NCI-H2107 (cell line): ENCODE results near the gene LRRC8A.

Experiments used
- DNase-seq: peaks from one replicate; lab custom pipeline; 2025; lab: John Stamatoyannopoulos, UW

LRRC8A gene

DNA sequence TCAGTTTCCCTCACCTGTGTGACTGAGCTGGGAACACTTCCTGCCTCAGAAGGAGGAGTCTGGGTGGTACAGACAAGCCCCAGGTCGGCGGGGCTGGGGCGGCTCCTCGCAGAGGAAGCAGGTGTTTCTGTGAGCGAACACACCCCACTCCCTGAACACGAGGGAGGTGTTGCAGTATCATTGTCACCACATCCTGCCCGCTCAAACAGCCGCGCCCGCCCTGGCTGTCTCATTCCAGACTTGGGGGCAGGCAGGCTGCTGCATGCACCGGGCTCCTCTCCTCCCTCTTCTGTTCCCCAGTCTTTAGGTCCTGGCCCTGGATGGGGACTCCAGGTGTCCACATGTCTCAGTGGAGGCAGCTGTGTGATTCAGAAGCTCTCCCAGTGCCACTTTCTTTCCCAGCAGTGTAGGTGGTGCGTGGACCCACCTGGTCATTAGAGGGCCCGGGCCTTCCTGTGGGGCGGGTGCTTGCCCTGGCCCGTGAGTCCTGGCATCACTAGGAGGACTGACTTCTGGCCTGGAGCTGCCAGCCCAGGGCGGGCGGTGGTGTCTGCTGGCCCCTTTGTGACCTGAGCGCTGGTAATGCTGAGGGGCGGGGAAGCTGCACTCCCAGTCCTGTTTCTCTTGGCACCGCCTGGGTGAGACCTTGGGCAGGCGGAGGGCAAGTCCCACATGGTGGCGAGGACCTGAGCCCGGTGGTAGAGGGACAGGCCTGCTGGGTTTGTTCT, 20.6 kb downstream of the LRRC8A start:
- DNase-seq: no peak

- no peak for DNase-seq
Observed at GRCh38 chr9:128903079-128903461, 21.1 kb downstream of the LRRC8A start.

DNA sequence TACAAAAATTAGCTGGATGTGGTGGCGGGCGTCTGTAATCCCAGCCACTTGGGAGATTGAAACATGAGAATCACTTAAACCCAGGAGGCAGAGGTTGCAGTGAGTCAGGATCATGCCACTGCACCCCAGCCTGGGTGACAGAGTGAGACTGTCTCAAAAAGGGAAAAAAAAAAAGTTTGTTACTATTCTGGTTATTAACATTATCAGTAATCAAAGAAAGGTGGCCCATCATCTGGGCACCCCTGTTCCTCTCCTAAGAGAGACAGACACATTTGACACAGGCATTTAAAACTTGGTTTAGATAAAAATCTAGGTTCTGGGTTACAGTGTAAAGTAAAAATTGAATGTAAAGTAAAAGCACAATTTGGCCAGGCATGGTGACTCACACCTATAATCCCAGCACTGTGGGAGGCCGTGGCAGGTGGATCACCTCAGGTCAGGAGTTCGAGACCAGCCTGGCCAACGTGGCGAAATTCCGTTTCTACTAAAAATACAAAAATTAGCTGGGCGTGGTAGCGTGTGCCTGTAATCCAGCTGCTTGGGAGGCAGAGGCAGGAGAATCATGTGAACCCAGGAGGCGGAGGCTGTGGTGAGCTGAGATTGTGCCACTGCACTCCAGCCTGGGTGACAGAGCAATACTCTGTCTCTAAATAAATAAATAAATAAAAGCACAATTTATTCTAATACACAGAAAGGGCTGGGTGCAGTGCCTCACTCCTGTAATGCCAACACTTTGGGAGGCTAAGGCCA, 22.1 kb downstream of the LRRC8A start:
- DNase-seq: no peak

DNA sequence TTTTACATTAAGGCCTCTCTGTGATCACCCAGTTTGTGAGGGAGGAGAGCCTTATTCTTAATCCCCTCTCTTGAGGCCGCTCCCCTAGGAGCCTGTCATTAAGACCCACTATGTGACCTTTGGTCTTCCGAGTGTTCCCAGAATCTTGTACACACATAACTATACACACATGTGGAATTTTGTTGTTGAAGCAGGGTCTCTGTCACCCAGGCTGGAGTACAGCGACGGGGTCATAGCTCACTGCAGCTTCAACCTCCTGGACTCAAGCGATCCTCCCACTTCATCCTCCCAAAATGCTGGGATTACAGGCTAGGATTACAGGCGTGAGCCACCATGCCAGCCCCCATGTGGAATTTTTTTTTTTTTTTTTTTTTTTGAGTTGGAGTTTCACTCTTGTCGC, 24.0 kb downstream of the LRRC8A start:
- no peak for DNase-seq

- DNase-seq: no peak
Observed at GRCh38 chr9:128906741-128907140, 24.8 kb downstream of the LRRC8A start.

- DNase-seq: no peak
Observed at GRCh38 chr9:128908372-128908771, 26.4 kb downstream of the LRRC8A start.

GRCh38 chr9:128909859-128910258, 27.9 kb downstream of the LRRC8A start:
- DNase-seq: no peak

DNA sequence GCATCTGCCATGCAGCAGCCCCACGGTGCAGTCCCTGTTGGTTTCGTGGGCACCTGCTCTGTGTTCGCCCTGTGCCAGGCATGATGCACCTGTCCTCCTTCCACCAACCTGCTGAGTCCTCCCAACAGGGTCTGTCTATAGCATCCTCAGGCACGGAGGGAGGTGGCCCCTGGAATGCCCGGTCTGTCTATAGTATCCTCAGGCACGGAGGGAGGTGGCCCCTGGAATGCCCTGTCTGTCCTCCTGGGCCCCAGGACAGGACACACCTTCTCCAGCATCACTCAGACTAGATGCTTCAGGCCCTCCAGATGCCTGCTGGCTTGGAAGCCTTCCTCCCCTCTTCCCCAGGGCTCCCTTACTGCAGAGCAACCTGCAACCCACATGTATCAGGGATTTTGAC, 29.0 kb downstream of the LRRC8A start:
- no peak for DNase-seq

DNA sequence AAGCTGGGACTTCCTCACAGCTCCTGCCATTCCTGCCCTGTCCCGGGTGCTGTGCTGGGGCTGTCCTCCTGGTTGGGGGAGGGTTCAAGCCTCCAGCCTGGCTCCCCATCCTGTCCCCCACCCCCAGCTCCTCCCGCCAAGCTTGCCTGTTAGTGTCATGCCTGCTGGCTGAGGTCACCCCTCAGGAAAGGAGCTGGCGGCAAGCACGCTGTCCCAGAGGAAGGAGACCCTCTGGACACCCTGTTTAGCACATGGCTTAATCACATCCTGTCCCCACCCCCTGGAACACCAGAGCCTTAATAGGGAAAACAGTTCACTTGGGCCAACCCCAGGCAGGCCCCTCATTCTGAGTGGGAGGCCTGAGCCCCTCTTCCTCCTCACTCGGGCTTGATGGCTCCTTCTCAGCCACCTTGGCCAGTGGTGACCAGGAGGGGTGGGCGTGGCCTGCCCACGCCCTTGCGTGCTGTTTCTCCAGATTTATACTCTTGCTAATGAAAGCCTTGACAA, 29.6 kb downstream of the LRRC8A start:
- DNase-seq: no peak

GRCh38 chr9:128912270-128912853, 30.4 kb downstream of the LRRC8A start:
- DNase-seq: no peak

- no peak for DNase-seq
Observed at GRCh38 chr9:128913048-128913900, 31.3 kb downstream of the LRRC8A start.

DNA sequence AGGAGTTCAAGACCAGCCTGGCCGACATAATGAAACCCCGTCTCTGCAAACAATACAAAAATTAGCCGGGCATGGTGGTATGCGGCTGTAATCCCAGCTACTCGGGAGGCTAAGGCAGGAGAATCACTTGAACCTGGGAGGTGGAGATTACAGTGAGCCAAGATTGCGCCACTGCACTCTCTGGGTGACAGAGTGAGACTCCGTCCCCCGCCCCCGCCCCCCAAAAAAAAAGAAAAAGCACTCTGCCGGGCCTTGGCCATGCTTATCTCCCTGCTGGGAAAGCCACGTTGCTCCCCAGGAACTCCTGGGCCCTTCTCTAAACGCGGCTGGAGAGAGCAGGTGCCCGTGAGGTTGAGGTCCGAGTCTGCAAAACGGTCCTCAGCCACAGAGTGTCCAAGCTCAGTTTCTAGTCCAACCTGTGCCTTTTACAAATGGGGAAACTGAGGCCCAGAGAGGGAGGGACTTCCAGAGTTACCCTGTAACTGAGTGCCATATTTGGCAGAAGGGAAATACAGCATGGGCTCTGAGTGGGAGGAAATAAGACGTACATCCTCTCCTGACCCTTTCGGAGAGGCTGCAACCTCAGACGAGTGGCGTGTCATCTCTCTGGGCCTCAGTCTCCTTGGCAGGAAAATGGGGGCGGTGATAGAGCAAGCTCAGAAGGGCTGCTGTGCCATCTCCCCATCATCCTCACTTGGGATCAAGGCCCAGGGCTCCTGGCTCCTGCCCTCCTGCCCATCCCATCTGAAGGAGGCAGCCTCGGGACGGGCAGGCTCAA, 32.3 kb downstream of the LRRC8A start:
- DNase-seq: no peak

DNA sequence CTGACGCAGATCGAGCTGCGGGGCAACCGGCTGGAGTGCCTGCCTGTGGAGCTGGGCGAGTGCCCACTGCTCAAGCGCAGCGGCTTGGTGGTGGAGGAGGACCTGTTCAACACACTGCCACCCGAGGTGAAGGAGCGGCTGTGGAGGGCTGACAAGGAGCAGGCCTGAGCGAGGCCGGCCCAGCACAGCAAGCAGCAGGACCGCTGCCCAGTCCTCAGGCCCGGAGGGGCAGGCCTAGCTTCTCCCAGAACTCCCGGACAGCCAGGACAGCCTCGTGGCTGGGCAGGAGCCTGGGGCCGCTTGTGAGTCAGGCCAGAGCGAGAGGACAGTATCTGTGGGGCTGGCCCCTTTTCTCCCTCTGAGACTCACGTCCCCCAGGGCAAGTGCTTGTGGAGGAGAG, 34.3 kb downstream of the LRRC8A start:
- no peak for DNase-seq

DNA sequence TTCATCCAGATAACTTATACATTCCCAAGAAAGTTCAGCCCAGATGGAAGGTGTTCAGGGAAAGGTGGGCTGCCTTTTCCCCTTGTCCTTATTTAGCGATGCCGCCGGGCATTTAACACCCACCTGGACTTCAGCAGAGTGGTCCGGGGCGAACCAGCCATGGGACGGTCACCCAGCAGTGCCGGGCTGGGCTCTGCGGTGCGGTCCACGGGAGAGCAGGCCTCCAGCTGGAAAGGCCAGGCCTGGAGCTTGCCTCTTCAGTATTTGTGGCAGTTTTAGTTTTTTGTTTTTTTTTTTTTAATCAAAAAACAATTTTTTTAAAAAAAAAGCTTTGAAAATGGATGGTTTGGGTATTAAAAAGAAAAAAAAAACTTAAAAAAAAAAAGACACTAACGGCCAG, 34.8 kb downstream of the LRRC8A start:
- DNase-seq: no peak

DNA sequence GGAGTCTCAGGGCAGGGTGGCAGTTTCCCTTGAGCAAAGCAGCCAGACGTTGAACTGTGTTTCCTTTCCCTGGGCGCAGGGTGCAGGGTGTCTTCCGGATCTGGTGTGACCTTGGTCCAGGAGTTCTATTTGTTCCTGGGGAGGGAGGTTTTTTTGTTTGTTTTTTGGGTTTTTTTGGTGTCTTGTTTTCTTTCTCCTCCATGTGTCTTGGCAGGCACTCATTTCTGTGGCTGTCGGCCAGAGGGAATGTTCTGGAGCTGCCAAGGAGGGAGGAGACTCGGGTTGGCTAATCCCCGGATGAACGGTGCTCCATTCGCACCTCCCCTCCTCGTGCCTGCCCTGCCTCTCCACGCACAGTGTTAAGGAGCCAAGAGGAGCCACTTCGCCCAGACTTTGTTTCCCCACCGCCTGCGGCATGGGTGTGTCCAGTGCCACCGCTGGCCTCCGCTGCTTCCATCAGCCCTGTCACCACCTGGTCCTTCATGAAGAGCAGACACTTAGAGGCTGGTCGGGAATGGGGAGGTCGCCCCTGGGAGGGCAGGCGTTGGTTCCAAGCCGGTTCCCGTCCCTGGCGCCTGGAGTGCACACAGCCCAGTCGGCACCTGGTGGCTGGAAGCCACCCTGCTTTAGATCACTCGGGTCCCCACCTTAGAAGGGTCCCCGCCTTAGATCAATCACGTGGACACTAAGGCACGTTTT, 35.4 kb downstream of the LRRC8A start:
- DNase-seq: no peak

DNA sequence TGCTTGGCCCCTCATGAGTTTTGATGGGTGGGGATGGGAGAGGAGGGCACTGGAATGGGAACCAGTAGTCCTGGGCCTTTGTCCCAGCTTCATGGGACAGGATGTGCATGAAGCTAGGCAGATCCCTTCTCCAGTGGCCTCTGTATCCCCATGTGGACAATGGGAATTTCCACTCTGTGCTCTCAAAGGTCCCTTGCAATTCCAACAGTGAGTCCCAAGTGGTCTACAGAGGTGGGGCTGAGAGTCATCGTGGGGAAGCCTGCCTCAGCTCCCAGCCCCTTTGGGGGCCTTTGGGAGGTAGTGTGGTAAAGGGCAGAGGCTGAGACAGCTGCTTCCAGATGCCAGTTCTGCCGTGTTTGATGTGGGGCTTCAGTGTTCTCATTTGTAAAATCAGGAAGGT, 37.0 kb downstream of the LRRC8A start:
- no peak for DNase-seq

DNA sequence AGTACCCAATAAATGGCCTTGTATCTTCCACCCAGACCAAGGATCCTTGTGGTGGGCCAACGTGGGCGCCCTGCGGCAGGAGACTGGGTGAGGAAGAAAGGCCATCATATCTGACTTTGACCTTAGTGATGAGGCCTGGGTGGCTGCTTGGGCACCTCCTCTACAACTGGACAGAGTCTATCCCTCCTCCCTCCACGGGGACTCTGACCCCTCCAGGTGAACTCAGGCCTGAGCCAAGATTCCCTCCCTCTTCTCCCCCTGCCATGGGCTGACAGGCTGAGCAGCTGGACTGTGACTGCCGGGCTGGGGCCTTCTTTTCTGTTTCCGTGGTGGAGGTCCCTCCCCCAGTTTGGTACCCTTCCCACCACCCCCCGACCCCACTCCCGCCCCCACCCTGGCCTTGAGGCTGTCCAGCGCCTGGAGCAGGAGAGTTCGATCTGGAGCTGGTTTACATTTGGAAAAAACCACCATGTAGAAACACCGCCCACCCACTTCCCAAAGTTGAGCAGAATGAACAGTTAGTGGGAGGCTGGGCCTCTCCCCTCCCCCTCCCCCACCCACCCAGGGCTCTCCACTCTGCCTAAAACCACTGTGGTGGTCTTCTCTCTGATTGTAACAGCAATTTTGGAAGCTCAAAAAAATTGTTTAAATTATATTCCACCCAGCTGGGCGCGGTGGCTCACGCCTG, 37.6 kb downstream of the LRRC8A start:
- DNase-seq: no peak

- DNase-seq: no peak
Observed at GRCh38 chr9:128920381-128921058, 38.6 kb downstream of the LRRC8A start, which contains the start of gene PHYHD1. PHYHD1 (plus strand) TSS chr9:128920982; CDS start chr9:128922324, 1,342 bp downstream.
